HG02981 (cell line): ENCODE measurements around the gene FHOD1.
A peak's percentile ranks its signal among the peaks of the same experiment; 100 is the strongest.

Experiments used
- ATAC-seq: cut with Tn5 transposase; IDR thresholded peaks from one replicate; pipeline ENCODE4 v1.9.1; 2021; ENCODE audit warnings: mild to moderate bottlenecking, moderate library complexity; ENCODE audit not compliant: unreplicated experiment

FHOD1 gene

DNA sequence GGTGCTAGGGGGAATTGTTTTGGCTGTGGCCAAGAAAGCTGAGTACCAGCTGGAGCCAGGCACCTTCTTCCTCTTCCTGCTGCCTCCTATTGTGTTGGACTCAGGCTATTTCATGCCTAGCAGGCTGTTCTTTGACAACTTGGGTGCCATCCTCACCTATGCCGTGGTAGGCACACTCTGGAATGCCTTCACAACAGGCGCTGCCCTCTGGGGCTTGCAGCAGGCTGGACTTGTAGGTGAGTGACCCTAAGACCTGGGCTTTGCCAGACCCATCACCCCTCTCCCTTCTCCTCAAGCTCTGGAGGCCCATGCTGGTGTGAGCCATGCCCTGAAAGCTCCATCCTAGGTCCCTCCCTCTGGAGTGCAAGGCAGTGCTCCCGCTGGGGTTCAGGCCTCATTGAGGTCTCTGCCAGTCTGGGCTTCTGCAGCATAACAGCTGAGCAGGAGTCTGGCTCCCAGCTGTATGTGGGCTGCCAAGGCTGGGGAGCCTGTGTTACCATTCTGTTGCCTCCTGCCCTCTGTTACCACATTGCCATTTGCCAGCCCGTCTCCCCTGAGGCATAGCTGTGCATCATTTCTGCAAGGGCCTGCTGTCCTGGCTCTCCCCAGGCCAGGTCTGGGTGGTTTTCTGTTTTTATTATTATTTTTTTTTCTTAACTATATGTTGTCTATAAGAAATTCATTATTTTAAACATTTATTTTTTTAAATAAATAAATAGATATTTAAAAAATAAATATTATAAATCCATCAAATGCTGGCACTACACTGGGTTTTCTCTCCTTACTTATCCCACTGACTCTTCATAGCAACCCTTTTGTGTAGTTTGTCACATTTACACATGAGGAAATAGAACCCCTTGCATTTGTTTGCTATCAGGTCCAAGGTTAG is 5.6 kb upstream of the FHOD1 start:
- ATAC-seq: no peak

DNA sequence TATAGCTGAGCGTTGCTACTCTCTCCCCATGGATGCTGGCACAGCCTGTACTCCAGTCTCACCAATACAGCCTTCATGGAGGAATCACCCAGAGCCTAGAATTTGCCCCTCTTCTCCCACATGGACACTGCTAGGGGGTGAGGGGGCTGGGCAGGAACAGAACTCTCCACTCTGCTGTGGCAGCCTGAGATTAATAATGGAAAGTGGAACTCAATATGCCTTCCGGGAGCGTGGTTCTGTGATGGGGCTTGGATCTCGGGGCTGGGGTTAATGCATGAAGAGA is 2.7 kb upstream of the FHOD1 start:
- no peak for ATAC-seq

DNA sequence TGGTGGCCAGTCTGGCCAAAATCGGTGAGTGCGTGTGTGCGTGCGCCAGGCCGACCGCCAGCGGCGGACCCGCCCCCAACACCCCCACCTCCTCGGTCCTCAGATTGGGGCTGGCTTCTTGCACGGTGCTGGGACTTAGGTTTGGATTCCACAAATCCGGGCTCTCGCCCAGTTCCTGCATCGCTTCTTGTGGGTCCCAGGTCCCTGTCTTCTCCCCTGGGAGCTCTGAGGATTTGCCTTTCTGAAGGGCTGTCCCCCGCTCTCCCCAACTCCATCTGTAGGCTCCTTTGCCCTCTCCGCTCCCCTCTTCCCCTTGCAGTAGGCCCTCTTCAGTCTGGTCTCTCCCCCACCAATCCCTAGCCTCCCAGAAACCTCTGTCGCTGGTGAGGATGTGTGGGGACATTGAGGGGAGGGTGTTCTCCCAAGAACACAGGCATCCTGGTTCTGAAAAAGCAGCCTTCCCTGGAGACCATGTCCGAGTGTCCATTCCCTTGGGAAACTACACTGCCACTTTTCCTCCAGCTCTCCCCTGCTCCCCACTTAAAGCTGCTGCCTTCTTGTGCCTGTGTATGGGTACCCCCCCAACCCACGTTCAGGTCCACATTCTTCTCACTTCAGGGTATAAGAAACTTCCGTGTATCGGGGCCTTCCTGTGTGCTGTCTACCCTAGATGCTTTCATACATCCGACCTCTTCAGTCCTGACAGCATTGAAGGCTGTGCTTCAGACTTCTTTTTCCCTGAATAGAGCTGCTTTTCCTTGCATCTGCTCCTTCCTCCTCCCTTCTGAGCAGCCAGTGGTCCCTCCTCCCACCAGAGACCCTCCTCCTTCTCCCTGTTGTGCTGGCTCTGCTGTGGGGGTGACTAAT is 2.1 kb upstream of the FHOD1 start:
- ATAC-seq: no peak

DNA sequence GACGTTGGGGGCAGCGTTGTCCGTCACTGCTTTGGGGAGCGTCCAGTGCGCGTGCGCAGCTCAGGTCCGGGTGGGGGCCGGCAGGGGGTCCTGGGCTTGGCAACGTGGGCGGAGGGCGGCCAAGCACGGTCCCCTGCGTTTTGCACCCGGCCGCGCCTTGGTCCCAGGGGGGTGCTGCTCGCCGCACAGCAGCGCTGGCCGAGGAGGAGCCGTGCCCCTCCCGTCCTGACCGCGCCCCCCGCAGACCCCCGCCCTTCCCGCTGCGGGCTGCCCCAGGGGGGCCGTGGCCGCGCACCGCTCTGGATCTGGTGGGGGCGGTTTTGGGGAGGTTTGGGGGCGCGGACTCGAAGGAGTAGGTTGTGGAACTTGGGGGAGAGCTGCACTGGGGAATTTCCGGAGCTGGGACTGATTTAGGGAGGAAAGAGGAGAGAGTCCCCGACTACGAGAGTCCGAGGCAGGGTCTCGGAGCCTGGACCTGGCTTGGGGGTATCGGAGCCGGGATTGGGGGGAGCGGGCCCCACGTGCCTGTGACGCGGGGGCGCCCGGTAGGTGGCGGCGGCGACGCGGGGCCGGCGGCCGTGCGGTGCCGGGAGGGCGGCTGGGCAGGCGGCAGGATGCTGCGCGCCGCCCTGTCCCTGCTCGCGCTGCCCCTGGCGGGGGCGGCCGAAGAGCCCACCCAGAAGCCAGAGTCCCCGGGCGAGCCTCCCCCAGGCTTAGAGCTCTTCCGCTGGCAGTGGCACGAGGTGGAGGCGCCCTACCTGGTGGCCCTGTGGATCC is 1.3 kb upstream of the FHOD1 start, which contains the start of gene SLC9A5:
SLC9A5 (plus strand) TSS at position 579 of the 777 bp plus-strand sequence; CDS start at position 615, 36 bp downstream.
- ATAC-seq: no peak

DNA sequence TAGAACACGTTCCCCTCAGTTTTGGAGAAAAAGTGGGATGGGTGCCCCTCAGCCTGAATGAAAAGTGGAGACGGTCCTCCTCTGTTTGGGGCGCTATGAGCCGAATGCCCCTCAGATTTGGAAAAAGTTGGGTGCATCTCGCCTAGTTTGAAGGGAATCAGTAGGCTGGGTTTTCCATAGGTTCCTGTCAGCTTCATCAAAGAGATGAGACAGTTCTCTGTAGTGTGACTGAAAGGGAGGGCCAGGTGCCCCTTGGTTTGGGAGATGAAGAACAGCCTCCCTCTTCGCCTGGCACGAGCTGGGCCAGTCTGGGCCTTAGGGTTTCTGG is 756 bp upstream of the FHOD1 start:
- no peak for ATAC-seq

GRCh38 chr16:67246756-67247191 is 507 bp downstream of the FHOD1 start:
- ATAC-seq: peak; percentile 2

DNA sequence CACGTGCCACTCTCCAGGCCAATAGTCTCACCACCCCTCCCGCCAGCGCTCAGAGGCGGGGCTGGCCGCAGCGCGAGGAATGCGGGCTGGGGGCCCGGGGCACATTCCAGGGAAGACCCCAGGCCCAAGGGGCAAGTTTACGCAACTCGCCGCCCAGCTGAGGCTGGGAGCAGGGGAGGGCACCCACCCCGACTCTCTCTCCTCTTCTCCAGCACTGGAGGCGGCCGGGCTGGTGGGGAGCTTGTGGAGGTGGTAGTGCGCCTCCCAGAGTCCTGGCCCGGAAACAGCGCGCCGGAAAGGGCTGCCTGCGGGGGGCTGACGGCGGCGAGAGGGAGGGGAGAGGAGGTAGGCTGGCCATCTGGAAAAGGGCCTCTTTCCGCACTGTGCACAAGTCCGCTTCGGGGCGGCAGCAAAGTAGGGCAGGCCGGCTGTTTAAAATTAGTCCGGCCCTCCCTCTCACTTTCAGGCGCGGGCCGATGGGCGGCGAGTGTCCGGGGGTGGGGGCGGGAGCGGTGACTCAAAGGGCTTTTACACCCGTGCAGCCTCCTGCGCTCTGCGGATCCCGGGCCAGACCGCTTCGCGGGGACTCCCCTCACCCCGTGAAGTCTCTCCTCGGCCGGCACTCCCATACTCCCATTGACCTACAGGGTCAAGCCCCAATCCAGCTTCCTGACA is 1.1 kb downstream of the FHOD1 start:
- peak; percentile 17 for ATAC-seq

DNA sequence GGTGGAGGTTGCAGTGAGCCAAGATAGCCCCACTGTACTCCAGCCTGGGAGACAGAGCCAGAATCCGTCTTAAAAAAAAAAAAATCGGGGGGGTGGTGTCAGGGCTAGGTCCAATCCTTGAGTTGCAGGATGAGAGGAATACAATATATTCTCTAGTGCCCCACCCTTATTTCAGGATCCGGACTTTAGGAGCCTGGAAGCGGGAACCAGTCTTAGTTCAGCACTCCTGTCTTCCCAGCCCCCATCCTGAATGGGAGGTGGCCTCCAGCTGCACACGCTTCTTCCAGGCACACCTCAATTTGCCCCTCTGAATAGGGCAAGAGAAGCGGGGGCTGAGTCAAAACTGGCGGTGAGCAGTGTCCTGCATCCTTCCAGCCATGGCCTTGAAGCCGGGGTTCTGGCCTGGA is 1.6 kb downstream of the FHOD1 start:
- no peak for ATAC-seq

GRCh38 chr16:67245186-67245585 is 2.1 kb downstream of the FHOD1 start:
- ATAC-seq: no peak

- peak; percentile 55 for ATAC-seq
Measured at GRCh38 chr16:67244387-67245185, 2.7 kb downstream of the FHOD1 start.

- ATAC-seq: no peak
Measured at GRCh38 chr16:67243481-67243880, 3.8 kb downstream of the FHOD1 start.

GRCh38 chr16:67242138-67242730 is 5.0 kb downstream of the FHOD1 start:
- no peak for ATAC-seq

GRCh38 chr16:67241008-67241900 is 6.0 kb downstream of the FHOD1 start:
- ATAC-seq: no peak

GRCh38 chr16:67240506-67240905 is 6.8 kb downstream of the FHOD1 start:
- ATAC-seq: no peak

GRCh38 chr16:67238806-67239470 is 8.3 kb downstream of the FHOD1 start:
- ATAC-seq: no peak

DNA sequence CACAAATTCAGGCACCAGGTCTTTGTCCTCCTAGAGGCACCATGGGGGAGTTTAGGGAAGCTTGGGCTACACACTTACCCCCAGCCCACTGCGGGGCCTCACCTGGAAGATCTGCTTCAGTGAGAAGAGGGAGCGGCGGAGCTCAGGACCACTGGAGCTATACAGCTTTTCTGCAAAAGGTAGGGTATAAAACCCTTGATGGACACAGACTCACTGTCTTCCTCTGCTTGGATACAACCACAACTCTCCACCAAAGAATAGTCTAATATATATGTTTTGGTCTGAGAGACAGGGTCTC is 9.1 kb downstream of the FHOD1 start:
- ATAC-seq: no peak

DNA sequence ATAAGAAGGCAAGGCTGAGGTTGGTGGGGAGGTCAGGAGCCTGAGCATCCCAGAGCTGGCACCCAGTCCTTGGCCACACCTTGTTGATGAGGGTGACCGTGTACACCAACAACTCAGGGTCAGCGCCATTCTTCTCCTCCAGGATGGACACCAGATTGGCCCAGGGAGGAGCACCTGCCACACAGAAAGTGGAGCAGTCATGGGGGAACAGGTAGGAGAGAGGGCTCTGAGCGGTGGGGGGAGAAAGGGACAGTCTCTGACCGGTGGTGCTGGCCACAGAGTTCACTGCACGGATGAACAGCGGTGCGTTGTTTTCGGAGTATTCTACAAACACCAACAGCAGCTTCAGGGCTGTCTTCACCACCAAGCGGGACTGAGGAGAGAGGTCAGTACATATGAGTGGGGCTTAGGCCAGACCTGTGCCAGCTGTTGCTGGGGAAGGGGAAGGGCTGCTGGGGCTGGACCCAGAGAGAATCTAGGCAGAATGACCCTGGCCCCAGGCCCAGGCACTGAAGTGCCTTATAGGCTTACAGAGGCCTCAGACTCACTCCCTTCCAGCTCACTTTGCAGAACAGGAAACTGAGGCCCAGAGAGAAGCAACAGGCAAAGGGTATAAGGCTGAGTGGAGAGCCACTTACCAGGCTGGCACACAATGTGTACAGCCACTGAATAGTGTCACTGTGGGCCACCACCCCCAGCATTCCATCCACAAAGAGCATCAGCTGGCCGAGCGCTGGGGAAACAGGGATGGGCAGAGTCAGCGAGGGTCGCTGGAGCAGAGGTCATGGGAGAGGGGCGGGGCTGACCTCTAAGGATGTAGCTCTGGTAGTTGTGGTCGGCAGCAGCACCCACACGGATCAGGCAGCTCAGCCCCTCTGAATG is 9.6 kb downstream of the FHOD1 start:
- no peak for ATAC-seq
